HG03139 (cell line): ENCODE data around the gene SUMO3.

ENCODE experiments used
- ATAC-seq: cut with Tn5 transposase; IDR thresholded peaks from one replicate; pipeline ENCODE4 v1.9.1; 2021; ENCODE audit not compliant: unreplicated experiment

SUMO3 gene

DNA sequence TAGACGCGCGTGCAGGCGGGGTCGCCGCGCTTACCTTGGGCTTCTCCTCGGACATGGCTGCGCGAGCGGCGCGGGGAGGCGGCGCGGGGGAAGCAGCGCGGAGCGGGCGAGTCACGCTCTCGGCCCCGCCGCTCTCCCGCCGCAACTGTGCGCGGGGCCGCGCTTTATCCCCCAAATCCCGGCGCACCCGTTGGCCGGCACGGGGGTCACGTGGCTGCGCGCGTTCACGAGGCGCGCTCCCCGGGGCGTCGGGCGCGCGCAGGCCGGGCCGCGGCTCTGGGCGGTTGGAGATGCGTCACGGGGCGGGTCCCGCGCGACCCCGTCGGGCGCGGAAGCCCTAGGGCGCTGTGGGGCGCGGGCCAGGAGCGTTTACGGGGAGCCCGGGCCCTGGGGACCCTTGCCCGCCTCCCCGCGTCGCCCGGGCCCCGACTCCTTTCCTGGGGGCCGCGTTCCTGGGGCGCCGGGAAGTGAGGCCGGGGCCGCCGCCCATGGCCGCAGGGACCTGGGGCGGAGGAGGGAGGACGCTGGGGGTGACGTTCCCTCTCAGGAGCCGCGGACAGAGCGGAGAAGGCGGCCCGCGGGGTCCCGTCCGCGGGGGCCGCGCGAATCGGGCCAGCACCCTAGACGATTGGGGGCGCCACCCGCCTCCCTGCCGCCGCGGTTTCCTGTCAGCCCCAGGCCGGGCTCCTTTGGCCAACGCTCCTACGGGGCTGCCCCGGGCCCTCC, at the start of gene SUMO3:
SUMO3 (minus strand) TSS at position 149 of the 726 bp plus-strand sequence; CDS start at position 55, 94 bp downstream.
- peak; percentile 47 for ATAC-seq

DNA sequence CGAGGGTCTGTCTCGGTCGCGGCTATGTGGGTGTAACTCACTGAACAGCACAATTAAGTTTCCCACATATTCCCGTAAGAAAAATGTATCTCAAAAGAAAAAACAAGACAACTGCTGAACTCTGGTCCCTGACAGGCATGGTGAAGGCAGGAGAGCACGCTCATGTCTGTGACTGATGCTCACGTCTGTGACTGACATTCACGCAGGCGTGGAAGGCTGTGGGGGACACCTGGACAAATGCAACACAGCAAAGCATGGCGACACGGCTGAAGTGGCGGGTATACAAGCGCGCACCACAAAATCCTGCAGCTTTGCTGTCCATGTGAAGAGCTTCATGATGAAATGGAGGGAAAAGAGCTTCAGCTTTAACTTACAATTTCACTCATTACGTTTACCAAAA, 49.6 kb upstream of the SUMO3 start:
- no peak for ATAC-seq

DNA sequence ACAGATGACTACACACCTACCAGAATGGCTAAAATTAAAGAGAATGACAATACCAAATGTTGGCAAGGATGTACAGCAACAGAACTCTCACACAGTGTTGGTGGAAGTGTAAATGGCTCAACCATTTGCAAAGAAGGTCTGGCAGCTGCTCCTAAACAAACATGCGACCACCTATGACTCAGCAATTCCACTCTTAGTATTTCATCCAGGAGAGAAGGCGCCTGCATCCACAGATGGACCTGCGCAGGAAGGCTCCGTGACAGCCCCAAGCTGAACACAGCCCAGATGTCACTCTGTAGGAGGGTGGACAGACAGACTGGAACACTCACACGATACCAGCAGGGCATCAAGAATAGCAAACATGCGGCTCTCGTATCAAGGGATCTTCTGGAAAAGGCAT, 48.9 kb upstream of the SUMO3 start:
- no peak for ATAC-seq

DNA sequence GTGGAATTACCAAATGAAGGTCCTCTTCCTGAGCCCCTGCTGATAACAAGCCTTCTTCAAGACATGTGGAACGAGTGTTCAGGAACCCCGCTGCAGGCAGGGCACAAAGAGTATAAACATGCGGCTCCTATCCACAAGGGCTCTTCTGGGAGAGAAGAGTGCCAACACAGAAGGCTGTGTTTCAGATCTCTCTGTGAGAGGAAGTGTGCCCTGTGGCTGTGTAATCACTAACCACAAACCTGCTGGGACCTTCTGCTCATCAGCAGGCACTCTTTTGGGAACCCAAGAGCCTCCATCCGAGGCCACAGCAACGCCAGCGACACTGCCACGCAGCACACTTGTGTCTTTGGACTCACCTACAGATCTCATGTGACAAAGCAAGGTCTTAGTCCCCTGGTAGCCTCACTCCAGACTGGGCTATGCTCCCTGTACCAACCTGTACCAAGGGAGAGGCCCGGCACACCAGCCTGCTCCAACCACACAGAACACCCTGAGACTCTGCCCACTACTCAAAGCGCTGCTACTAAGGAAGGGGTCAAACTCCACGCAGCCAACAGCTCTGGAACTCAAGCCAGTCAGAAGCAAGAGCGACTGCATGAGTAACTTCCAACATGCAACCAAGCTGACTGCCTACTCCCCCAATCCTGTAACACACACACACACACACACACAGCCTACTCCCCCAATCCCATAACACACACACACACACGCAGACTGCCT, 47.9 kb upstream of the SUMO3 start:
- ATAC-seq: no peak

DNA sequence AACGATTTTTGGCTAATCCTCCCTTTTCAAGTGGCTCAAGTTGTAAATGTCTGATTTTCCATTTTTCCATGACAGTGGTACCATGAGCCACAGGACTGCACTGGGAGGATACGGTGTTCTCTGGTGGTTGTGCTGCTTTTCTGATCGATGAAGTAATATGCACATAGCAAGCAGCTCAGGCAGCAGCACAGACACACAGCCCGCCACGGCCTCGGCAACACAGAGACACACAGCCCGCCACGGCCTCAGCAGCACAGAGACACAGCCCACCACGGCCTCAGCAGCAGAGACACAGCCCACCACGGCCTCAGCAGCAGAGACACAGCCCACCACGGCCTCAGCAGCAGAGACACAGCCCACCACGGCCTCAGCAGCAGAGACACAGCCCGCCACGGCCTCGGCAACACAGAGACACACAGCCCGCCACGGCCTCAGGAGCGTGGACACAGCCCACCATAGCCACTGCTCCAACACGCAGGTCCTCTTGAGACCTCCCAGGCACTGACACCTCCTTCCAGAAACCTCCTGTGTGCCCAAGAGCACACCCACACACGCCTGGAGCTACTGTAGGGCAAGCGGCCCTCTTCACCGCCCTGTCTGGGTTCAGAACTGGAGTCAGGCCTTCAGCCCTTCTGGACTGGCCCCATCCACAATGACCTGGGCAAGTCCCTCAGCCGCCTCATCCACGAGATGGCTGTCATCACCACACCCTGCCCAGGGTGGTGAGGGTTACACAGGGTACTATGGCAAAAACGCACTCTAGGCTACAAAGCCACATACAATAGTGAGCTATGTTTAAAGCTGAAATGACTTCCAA, 45.2 kb upstream of the SUMO3 start:
- no peak for ATAC-seq

DNA sequence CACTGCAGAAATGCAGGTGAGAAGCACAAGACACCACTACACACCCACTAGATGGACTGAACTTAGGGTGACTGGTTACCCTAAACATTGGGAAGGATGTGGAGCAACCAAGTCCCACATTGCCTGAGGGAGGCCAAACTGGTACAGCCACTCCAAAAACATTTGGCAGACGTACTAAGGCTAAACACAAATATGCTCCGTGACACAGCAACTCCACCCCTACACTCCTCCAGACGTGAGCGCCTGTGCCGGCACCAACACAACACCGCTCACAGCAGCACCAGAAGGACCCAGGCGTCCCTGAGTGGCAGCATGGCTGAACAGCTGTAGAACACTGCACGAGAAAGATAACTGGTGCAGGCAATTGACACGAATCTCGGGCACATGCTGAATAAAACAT, 40.9 kb upstream of the SUMO3 start:
- no peak for ATAC-seq

DNA sequence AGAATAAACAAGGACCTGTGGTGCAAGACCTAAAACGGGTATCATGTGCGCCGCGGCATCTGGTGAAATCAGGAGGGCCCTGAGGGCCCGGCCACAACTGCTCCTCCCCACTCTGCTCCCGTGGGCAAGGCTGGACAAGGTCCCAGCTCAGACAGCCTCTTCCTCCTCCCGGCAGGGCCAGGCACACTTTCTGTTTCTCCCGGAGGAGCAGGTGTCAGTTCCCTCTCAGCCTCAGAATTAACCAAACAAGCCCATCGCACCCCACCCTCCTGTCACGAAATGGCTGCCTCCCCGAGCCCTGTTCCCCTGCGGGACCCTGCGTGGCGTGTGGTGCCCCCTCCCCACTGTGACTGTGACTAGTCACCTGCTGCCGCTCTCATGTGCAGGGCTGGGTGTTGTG, 40.4 kb upstream of the SUMO3 start:
- no peak for ATAC-seq

DNA sequence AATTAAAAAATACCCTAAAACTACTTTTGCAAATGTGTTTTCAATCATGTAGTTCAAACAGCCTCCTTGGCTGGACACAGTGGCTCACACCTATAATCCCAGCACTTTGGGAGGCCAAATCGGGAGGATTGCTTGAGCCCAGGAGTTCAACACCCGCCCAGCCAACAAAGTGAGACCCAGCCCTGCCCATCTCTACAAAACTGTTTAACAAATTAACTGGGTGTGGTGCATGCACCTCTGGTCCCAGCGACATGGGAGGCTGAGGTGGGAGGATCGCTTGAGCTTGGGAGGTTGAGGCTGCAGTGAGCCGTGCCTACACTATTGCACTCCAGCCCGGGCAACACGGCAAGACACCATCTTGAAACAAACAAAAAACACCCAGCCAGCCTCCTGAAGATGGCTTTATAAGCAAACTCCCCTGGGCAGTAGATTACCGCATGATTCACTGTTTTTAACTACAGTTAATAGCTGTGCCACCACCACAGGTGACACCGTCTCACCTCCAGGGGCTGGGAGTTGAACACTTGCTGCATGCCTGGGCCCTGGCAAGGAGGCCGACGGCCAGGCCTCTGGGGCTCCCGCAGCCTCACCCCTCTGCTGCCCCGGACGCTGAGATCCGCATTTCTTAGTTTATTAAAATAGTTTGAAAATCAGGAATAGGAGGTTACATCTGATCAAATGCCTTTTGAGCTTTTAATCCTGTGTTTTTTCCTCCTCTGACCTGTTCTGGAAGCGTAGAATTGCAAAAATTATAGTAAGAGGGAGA, 39.4 kb upstream of the SUMO3 start:
- ATAC-seq: no peak

DNA sequence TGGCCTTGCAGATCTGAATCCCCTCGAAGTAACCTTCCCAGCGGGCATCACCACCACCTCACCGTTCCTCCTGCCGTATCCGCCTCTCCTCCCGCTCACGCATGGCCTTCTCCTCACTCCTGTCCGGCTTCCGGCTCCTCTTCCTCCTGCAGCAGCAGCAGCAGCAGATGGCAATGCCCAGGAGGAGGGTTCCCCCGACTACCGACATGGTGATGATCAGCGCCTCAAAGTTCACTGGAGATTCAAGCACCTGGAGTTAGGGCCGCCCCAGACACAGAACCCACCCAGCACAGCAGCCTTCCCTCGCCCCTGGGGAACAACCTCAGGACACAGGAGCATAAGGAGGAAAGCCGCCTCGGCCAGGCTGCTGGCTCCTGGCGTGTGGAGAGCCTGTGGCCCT, 38.3 kb upstream of the SUMO3 start:
- ATAC-seq: no peak

DNA sequence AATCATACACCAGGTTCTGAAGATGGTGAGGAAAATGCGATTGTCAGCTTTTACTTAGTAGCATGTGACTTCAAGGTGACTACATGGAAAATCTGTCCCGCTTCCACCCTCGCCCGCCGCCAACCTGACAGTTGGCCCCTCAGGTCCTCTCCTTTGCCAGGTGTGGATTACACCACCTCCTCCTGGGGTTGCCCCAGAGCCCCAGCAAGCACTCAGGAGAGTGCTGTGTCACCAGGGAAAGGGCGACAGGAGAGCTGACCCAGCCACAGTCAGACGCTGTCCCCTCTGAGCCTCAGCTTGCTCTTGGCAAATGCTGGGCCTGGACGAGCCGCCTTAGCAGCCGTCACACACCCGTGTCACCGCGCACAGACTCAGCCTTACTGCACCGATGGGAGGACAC, 37.7 kb upstream of the SUMO3 start:
- ATAC-seq: no peak

DNA sequence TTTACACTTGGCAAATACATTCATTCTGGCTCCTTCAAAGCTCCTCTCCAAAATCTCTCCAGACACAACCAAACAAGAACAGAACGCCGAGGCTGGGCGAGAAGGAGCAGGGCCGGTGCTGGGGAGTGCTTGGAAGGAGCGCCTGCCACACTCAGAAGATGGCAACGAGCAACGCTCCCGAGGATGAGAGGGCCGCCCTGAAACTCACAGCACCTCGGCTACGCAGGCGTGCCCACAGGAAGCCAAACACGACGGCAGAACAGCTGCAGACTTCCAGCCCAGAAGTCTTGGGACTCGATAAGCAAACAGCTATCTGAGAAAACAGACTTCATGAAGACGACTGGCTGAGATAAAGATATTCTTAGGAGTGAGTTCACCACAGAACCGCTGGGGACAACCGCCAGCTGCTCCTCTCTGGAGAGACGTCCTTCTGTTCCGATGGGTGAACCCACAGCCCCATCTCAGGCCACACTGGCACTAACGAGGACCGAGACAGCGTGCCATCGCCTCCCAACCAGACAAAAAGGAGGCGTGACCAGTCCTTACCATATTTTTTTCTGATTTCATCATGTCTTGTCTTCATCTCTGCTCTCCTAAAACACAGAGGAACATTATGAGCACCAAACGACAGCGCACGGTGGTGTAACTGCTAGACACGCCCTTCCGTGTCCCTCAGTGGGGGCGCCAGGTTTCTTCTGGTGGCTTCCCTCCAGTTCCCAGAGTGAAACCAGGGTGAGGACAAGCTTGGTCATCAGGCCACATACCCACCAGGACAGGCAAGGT, 37.0 kb upstream of the SUMO3 start:
- no peak for ATAC-seq

DNA sequence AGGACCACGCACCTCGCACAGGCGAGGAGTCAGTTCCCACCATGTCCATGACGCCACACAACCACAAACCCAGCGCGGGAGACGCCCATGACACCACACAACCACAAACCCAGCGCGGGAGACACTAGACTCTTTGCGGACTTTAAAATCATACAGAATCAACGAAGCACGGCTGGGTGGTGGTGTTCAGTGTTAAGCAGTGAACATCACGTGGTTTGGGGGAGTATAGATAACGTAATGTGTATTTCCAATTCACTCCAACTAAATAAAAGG, 36.5 kb upstream of the SUMO3 start:
- ATAC-seq: no peak

DNA sequence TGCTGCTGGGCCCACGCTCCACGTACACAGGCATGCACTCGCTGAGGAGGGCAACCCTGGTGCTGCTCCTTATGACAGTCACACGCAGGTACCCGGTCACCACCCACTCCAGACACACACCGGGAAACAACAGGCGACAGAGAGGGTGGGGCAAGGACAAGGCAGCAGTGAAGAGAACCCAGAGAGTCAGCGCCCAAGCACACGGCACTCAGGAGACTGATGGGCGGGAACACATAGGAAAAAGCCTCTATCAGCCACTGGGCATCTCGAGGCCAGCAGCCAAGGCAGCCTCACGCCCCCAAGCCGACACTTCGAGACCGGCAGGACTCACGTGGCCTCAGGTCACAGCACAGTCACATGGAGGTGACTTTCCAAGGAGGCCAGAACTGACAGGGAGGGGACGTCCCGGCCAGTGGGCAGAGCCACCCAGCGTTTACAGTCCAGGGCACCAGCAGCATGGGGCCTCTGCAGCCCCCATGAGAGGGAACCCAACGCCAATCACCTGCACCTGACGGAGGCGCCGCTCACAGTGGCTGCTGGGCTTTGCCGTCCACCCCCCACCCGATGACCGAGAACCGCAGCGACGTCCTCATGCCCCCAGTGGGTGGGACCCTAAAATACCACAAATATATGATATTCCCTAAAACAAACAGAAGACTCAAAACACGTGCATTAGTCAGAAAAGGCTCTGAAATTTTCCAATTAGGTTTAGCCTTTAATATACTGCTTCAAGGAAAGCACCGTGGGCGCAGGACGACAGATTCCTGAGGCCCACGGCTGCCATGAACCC, 35.9 kb upstream of the SUMO3 start:
- no peak for ATAC-seq

DNA sequence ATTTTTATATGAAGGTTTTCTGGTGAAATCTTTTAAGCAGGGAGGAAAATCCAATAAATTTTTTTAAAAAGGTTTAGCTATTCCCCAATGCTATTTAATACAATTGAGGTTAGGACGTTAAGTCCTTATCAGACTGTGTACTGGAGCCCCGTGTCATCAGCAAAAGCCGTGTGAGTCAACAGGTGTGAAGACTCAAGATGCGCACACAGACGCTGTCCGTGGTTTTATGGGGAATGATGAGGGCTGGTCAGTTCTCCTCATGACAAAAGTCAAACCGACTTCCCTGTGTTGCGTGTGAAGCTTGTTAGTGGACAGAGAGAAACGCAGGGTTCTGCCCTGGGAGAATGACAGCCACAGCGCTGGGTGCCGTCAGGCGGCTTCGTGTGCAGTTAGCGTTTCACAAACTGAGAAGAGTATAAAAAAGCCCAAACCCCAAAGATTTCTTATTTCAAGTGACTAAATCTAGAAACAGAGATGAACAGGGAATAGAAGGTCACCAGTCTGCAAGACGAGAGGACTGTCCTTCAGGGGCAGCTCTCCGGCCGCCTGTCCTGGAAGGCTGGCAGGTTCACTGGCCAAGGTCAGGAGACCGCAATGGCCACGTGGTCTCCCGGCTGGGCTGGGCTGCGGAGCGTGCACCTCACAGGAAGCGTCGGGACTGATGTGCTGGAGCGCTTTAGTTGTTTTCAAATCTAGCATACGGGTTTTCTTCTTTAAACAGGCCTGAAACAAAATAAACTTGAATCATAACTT, 33.2 kb upstream of the SUMO3 start:
- no peak for ATAC-seq

DNA sequence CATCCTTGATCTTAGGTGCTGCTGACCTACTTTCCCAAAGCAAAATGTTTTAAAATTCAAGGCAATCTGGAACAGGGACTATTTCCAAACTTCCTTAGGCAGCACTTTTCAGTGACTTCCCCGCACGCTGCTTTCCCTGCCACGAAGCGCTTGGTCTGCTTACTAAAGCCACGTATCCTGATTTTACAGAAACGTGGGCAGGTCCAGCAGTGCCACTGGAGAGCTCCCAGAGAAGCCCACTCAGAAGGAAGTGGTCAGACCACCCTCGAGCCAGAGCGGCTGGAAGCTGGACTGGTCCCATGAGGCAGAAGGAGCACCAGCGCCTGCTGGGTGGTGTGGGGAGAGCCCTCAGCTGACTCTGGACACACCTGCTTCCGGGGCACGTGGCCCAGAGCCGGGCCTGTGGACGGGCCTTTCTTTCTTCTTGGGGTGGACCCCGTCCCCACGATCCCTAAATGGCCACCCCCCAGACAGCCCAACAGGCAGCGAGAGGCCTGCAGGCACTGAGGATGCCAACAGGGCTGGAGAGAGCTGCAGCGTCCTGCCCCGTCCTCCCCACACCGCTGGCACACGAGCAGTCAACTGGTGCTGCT, 32.4 kb upstream of the SUMO3 start:
- no peak for ATAC-seq

DNA sequence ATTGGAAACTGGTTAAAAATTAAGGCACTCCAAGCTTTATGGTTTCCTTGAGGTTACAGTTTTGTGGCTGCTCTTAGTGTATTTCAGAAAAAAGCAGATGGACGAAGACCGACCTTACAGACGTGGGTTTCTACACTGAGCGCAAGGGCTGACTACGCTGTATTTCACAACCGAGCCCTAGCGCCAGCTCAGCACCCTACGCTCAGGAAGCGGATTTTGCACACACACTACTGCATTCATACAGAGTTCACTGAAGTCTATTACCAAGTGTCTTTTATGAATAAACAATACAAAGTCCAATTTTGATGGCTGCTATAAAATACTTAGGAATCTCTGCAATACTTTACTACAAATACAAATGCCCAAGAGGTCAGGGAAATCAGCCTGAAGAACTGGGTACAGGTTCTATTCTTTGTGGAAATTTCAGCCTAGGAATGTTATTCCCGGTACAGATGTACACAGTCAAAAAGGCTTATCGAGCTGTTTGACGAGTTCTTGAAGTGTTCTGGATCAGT, 31.8 kb upstream of the SUMO3 start:
- no peak for ATAC-seq

DNA sequence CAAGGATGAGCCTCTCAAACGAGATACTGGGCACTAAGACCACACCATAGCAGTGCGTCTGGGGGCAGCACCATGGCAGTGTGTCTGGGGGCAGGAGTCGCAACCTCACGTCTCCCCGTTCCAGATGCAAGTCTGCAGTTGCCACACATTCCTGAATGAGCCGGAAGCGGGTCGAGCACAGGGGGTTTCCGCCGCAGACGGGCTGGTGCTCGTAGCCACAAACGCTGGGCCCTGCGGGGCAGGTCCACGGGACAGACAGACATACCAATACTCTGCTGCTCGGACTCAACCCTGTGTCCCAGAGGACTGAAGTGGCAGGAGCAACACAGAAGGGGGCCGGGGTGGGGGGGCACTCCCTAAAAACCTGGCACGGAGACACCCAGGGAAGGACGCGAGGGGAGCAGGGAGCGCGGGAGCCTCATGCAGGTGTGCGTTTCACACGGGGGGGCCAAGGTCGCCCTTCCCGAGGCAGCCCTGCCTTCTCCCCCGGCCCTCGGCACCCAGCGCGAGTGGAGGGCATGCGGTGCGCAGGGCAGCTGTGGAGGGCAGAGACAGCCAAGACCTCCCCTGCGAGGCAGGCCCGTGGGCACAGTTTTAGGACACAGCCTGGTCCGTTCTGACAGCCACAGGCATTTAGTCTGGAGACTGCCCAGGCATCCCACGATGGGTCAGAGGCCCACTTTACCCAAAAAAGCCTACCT, 31.1 kb upstream of the SUMO3 start:
- no peak for ATAC-seq
